Measurements from ENCODE around the gene SDK1. TPM values are rescaled to one million over a fixed set of nuclear protein-coding genes. Genes with fewer than 3 reads are reported as not detected.

The SDK1 gene
- total RNA-seq, 1 experiment from 2014 or later, result 7.1 TPM

DNA sequence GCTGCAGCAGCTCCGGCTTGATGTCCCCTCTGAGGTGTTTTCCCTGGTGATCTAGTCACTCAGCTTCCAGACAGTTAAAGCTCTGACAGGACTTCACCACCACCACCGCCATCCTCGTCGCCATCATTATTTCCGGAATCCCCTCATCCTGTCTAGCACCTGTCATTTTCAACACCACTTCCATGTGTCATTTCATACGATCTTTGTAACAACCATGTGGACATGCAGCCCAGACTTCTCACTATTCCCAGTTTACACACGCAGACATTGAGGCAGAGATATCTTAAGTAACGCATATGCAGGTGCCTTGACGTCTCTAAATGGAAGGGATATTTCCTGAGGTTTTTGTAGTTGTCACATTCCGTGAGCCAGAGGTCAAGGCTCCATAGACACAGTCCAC is 850.5 kb downstream of the SDK1 start:
- ChIA-PET CTCF (no interaction called here), POLR2A (no interaction called here)
- H3K4me3 ChIP-seq (ENCODE audit: low read depth, low read length), result no peak overlapping the region
- intact Hi-C loops (cut with micrococcal nuclease; ENCODE audit: unreplicated experiment), result no loop called here
- Mint-ChIP-seq H3K9me3 (ENCODE audit: unreplicated experiment) (no peaks in the 10 kb centered on the region), H3K4me3 (ENCODE audit: unreplicated experiment) (no peak overlapping the region), H3K27me3 (ENCODE audit: insufficient read depth, unreplicated experiment) (no peaks in the 10 kb centered on the region), H3K27ac (ENCODE audit: unreplicated experiment) (no peak overlapping the region), H3K36me3 (ENCODE audit: insufficient read depth, unreplicated experiment) (no peaks in the 10 kb centered on the region), H3K4me1 (ENCODE audit: low read depth, unreplicated experiment) (no peaks in the 10 kb centered on the region)
- TF ChIP-seq, protein P1, sequence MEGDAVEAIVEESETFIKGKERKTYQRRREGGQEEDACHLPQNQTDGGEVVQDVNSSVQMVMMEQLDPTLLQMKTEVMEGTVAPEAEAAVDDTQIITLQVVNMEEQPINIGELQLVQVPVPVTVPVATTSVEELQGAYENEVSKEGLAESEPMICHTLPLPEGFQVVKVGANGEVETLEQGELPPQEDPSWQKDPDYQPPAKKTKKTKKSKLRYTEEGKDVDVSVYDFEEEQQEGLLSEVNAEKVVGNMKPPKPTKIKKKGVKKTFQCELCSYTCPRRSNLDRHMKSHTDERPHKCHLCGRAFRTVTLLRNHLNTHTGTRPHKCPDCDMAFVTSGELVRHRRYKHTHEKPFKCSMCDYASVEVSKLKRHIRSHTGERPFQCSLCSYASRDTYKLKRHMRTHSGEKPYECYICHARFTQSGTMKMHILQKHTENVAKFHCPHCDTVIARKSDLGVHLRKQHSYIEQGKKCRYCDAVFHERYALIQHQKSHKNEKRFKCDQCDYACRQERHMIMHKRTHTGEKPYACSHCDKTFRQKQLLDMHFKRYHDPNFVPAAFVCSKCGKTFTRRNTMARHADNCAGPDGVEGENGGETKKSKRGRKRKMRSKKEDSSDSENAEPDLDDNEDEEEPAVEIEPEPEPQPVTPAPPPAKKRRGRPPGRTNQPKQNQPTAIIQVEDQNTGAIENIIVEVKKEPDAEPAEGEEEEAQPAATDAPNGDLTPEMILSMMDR (IDR thresholded peaks at IDR 0.05; ENCODE audit: insufficient read depth in 1 of 2, low read depth in 1 of 2, low read length in 1 of 2, severe bottlenecking in 1 of 2, unreplicated experiment in 1 of 2), result no peak
- peaks cover 9% of the 10 kb centered on the region; the same call in 1 of the 2 replicates for H3K4me1 ChIP-seq
- no peaks in the 10 kb centered on the region for H3K9me3 ChIP-seq
- no peak for DNase-seq
- no TSS peak for BruUV-seq (replicated peaks)
- H3K27me3 ChIP-seq (replicated peaks; ENCODE audit: control insufficient read depth, insufficient read depth, low read length), result no peaks in the 10 kb centered on the region
- no peaks in the 10 kb centered on the region for H3K36me3 ChIP-seq (ENCODE audit: control insufficient read depth, insufficient read depth, low read length)

DNA sequence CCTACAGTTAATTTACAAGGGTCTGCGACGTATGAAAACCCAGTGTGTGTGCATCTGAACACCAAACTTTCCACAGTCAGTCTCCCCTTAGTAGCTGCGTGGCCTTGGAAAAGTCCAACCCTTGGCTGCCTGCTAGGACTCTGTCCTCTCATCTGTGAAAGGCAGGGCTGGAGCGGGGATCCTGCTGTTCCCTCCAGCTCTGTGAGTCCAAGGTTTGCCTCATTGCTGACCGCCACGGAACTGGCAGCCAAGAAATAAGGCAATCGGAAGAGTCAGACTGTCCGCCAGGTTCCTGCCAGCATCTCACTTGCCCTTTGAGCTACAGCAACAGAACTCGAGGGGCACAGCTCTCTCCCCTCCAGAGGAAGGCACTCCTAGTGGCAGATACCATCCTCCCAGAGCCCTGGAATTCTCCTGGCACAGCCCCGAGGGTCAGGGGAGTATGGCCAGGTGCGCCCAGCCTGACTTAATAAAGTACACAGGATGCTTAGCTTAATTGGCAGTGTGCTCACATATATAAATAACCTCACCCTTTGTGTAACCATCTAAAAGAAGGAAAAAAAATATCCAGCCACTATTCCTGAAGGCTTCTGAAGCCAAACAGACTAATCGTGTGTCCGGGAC is 851.0 kb downstream of the SDK1 start:
- intact Hi-C loops (cut with micrococcal nuclease; ENCODE audit: unreplicated experiment), result no loop called here
- BruUV-seq (replicated peaks), result no TSS peak
- Mint-ChIP-seq H3K27me3 (ENCODE audit: insufficient read depth, unreplicated experiment) (no peaks in the 10 kb centered on the region), H3K9me3 (ENCODE audit: unreplicated experiment) (no peaks in the 10 kb centered on the region), H3K36me3 (ENCODE audit: insufficient read depth, unreplicated experiment) (no peaks in the 10 kb centered on the region), H3K27ac (ENCODE audit: unreplicated experiment) (no peak overlapping the region), H3K4me1 (ENCODE audit: low read depth, unreplicated experiment) (no peaks in the 10 kb centered on the region), H3K4me3 (ENCODE audit: unreplicated experiment) (no peak overlapping the region)
- DNase-seq, result no peak
- H3K36me3 ChIP-seq (ENCODE audit: control insufficient read depth, insufficient read depth, low read length), result no peaks in the 10 kb centered on the region
- H3K9me3 ChIP-seq, result no peaks in the 10 kb centered on the region
- CTCF ChIA-PET, result no interaction called here
- POLR2A ChIA-PET, result no interaction called here
- peaks cover 9% of the 10 kb centered on the region; the same call in 1 of the 2 replicates for H3K4me1 ChIP-seq
- H3K27me3 ChIP-seq (replicated peaks; ENCODE audit: control insufficient read depth, insufficient read depth, low read length), result no peaks in the 10 kb centered on the region
- H3K4me3 ChIP-seq (ENCODE audit: low read depth, low read length), result no peak overlapping the region
- TF ChIP-seq, protein P1 (IDR thresholded peaks at IDR 0.05; ENCODE audit: insufficient read depth in 1 of 2, low read depth in 1 of 2, low read length in 1 of 2, severe bottlenecking in 1 of 2, unreplicated experiment in 1 of 2), result no peak

DNA sequence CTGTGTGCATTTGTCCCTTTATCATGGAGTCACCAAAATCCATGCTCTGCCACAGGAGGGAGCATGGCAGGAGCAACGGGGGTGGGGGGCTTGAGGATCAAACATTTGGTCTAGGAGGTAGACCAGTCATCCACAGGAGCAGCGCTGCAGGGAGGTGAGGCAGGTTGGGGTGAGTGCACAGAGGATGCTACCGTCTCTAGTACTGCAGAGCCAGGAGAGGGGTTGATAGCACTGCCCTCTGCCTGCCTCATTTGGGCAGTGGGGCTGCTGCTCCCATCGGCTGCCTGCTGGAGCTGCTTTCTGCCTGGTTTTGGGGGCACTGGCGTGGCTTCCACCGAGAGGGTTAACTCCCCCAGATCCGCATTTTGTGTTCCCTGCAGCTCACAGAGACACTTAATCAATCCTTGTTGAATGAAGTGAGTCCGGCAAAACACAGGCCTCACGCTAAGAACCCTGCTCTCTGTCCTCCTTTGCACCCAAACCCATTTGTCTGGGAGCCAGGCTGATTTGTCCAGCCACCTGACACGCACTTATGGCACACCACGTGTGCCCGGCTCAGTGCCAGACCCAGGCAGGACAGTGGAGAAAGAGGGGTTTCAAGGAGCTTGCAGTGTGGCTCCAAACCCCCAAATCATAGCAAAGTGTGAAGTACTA is 854.0 kb downstream of the SDK1 start:
- no peak for DNase-seq
- TF ChIP-seq, protein P1 (IDR thresholded peaks at IDR 0.05; ENCODE audit: insufficient read depth in 1 of 2, low read depth in 1 of 2, low read length in 1 of 2, severe bottlenecking in 1 of 2, unreplicated experiment in 1 of 2), result no peak
- intact Hi-C loops (cut with micrococcal nuclease; ENCODE audit: unreplicated experiment), result no loop called here
- Histone ChIP-seq H3K27me3 (replicated peaks; ENCODE audit: control insufficient read depth, insufficient read depth, low read length) (no peaks in the 10 kb centered on the region), H3K9me3 (no peaks in the 10 kb centered on the region), H3K36me3 (ENCODE audit: control insufficient read depth, insufficient read depth, low read length) (no peaks in the 10 kb centered on the region), H3K4me3 (ENCODE audit: low read depth, low read length) (no peak overlapping the region), H3K4me1 (peaks cover 9% of the 10 kb centered on the region; the same call in 1 of the 2 replicates)
- ChIA-PET POLR2A (no interaction called here), CTCF (no interaction called here)
- no peaks in the 10 kb centered on the region for H3K27me3 Mint-ChIP-seq (ENCODE audit: insufficient read depth, unreplicated experiment)
- no peak overlapping the region for H3K4me3 Mint-ChIP-seq (ENCODE audit: unreplicated experiment)
- no peaks in the 10 kb centered on the region for H3K4me1 Mint-ChIP-seq (ENCODE audit: low read depth, unreplicated experiment)
- no TSS peak for BruUV-seq (replicated peaks)
- H3K36me3 Mint-ChIP-seq (ENCODE audit: insufficient read depth, unreplicated experiment), result no peaks in the 10 kb centered on the region
- no peaks in the 10 kb centered on the region for H3K9me3 Mint-ChIP-seq (ENCODE audit: unreplicated experiment)
- no peak overlapping the region for H3K27ac Mint-ChIP-seq (ENCODE audit: unreplicated experiment)

Measured in Caco-2 (cell line).